Mammary epithelial cell (primary cell): ENCODE results near the gene TMEM269.

ENCODE experiments used
- CTCF ChIP-seq, 2 donors: IDR thresholded peaks in 1 of 2; conservative IDR thresholded peaks in 1 of 2; 2 replicates each; pipeline ENCODE4 v1.5.1; 2011 to 2012; ENCODE audit warnings: inconsistent platforms in 2 of 2, low read length in 2 of 2, mild to moderate bottlenecking in 2 of 2, control low read depth in 1 of 2, low read depth in 1 of 2; ENCODE audit not compliant: insufficient read depth in 1 of 2; ENCODE audit errors: extremely low read depth in 1 of 2
- EZH2 ChIP-seq: IDR thresholded peaks from 2 replicates; pipeline ENCODE4 v1.6.1; 2012; ENCODE audit warnings: low read length, inconsistent platforms, borderline replicate concordance

GRCh38 chr1:42738678-42739226 is 46.0 kb upstream of the TMEM269 start:
- TF ChIP-seq CTCF (conservative IDR thresholded peaks at IDR 0.05 in 1 of 2, IDR thresholded peaks at IDR 0.05 in 1 of 2; ENCODE audit: extremely low read depth in 1 of 2, insufficient read depth in 1 of 2, low read depth in 1 of 2, low read length in 2 of 2): no peak
- no peak for TF ChIP-seq EZH2
